Measurements from ENCODE around the gene TNS3.

GRCh38 chr7:47262881-47263280 is 319.0 kb downstream of the TNS3 start:
- no peak for TF ChIP-seq CTCF (IDR thresholded peaks at IDR 0.05; ENCODE audit: low read depth, low read length, poor library complexity, severe bottlenecking)
- no peak for TF ChIP-seq EZH2phosphoT487 (IDR thresholded peaks at IDR 0.05; ENCODE audit: borderline replicate concordance, low read length)

Measured in DOHH2 (cell line).